HG03575 (cell line): ENCODE measurements around the gene RASGEF1B.

ENCODE experiments used
- ATAC-seq: cut with Tn5 transposase; IDR thresholded peaks from one replicate; pipeline ENCODE4 v1.9.1; 2021; ENCODE audit not compliant: unreplicated experiment, insufficient number of reproducible peaks, low FRiP score; ENCODE audit errors: extremely low read depth

Gene RASGEF1B

DNA sequence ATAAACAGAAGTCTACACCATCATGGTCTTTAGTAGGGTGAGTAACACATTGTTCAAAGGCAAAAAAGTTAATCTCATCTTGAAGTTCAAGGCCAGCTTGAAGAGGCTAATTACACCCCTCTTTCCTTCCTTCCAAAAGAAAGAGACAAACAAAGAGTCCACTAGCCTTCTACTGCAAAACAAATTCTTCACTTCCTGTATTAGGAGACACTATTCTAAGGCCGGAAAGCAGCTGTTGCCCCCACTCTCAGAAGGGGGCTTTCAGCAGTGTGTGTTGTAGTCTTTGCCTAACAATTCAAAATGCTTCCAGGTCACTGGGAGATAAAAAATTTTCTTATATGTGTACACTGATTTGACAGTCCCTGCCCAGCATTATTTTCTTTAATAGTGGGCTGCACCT is 25.1 kb downstream of the RASGEF1B start:
- ATAC-seq = no peak

DNA sequence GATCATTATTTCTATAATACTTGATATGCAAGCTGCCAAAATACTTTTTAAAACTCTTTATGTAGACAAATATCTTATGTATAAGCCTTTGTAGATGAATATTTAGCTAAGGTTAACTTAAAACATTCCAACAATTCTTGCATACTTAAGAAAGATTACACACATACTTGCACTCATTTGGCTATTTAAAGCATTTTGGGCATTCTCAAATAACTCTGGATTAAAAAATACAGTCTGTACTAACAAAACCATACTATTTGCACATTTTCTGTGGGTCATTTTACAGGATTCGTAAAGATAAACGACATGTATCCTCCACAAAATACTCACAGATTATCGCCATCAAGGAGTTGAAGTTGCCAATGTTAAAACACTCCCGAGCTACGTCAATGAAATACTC is 26.5 kb downstream of the RASGEF1B start:
- no peak for ATAC-seq

DNA sequence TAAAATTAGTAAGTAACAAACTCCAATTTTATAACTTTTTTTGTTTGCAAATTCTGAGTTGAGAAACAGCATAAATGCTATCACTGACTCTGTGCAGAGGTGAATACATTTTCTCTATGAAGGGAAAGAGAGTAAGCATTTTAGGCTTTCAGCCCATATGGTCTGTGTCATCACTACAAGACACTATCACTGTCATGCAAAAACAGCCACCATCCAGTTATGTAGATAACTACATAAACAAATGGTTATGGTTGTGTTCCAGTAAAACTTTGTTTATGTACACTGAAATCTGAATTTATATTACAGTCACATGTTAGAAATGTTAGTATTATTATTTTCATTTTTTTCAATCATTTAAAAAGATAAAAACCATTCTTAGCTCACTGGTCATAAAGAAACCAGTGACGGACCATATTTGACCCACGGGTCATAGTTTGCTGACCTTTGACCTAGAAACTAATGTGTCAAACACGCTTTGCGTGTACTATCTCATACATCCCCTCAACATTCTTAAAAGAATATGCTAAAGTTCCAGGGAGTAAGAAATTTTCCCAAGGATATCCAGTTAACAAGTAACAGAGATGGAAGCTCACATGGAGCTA is 29.1 kb downstream of the RASGEF1B start:
- no peak for ATAC-seq

- ATAC-seq = no peak
These were observed 30.8 kb downstream of the RASGEF1B start for GRCh38 chr4:81440949-81441348.

DNA sequence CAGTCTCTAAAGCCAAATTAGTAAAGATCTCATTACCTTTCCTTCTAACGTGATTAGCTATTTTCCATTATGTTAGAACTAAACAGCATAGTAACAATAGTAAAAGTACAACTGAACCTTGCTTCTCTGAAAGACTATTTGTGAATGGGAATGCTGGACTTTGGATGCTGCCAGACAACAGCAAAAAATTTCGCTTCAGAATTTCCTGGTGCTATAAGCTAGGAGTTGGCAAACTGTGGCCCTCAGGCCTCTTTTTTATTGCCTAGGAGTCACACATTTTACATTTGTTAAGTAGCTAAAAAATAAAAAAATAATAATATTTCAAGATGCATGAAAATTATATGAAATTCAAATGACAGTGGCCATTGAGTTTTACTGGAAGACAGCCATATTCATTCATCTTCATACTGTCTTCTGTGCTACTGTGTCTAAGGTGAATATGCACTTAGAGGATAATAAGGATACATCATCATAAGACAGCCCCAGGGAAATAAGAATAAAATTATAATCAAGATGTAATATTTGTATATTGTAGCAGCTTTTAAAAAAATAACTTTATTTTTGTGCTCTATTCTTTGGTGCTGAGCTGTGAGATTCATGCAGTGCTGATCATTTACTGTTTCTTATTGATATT is 34.6 kb downstream of the RASGEF1B start:
- no peak for ATAC-seq

- no peak for ATAC-seq
These were observed 35.6 kb downstream of the RASGEF1B start for GRCh38 chr4:81436096-81436495.

DNA sequence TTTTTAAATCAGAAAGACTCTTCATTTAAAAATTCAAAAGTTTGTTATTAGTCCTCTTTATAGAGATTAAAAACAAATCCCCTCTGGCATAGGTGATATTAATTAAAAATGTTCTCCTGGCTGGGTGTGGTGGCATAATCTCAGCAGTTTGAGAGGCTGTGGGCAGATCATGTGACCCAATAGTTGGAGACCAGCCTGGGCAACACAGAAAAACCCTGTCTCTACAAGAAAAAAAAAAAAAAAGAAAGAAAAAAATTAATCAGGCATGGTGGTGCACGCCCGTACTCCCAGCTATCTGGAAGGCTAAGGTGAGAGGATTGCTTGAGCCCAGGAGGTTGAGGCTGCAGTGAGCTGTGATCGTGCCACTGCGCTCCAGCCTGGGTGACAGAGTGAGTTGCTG is 38.9 kb downstream of the RASGEF1B start:
- ATAC-seq = no peak

GRCh38 chr4:81431971-81432370 is 39.7 kb downstream of the RASGEF1B start:
- no peak for ATAC-seq

- ATAC-seq = no peak
These were observed 42.1 kb downstream of the RASGEF1B start for GRCh38 chr4:81429607-81430006.

DNA sequence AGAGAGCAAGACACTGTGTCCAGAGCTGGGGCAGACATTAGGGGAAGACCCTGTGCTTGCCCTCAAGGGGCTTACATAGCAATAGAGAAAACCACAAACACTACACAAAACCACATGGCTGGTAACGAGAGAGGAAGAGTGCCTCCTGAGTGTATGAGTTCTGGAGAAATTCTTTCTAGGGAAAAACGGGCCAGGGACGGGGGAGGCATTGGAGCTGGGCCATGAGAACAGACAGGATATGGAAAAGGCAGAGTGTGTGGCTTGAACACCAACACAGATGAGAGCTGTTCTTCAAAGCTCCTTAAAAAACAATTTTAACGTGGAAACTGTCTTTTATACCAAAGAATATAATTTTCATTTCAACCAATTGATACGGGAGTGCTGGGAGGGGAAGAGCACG is 42.7 kb downstream of the RASGEF1B start:
- no peak for ATAC-seq

DNA sequence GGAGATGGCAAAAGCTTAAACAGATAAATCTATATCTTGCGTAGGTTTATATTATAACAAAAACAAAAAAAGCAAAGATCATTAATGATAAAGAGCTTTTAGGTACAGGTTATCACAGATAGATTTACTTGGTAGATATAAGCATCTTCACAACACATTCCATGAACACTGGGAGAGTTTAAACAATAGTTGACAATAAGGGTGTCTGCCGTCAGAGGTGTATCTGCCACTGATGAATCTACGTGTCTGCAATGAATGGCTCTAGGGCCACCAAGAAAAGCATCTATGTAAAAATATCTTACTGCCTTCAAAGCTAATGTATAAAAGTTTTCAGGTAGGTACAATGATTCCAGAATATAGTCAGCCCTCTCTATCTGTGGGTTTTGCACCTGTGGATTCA is 43.7 kb downstream of the RASGEF1B start:
- no peak for ATAC-seq

DNA sequence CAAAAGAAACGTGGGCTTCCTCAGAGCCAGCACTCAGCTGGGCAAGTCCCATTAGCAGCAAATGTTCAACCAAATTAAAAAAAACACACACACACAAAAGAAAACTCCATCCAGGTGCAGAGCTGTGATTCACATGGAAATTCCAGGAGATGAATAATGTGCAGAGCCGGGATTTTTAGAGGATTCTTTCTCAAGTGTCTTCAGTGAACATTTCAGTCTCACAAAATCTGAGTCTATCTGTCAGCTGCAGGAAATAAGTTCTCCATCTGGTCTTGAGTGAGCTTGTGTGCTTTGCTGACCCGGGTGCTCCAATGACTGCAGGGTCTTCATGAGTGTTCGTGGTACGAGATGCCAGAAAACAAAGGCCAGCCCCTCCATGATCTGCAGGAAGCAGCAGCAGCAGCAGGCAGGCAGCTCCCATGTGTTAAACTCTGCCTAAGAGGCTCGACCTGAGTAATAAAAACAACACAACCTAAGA is 44.3 kb downstream of the RASGEF1B start:
- ATAC-seq = no peak

GRCh38 chr4:81426770-81427289 is 44.9 kb downstream of the RASGEF1B start:
- no peak for ATAC-seq

- no peak for ATAC-seq
These were observed 46.6 kb downstream of the RASGEF1B start for GRCh38 chr4:81424816-81425755.

DNA sequence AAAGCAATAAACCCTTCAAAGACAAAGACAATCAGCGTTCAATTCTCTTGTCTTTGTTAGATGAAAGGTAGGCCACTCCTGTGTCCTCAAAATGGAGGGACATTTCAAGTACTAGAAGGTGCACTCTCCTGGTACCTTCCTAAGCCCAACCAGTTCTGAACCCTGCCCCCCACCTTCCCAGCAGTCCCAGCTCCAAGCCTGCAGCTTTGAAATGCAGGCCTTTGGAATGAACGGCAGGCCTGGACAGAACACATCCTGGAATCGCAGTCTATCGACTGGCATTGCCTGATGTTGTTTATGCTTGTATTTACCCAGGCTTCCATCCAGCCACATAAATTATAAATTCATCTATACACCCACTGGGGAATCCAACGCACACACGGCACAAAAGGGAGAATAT is 47.4 kb downstream of the RASGEF1B start:
- no peak for ATAC-seq

- ATAC-seq = no peak
These were observed 49.1 kb downstream of the RASGEF1B start for GRCh38 chr4:81422595-81422994.

- ATAC-seq = peak; percentile 99
These were observed 50.1 kb downstream of the RASGEF1B start for GRCh38 chr4:81421346-81422218.

DNA sequence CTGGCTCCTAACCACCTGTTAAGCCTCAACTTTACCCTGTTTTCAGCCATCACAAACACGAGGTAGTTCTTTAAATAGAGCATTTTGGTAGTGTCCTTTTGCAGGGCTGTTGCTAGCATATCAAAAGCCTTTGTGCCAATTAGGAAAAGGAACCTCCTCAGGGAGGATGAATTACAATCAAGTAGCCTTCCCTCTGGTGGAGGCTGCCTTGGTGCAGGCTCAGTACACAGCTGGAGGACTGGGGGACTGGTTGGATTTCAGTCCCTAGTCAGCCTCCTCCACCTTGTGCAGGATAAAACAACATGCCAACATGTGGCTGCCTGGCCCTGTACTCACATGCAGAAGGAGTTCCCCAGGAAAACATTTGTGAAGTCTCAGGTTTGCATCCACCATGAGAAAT is 53.1 kb downstream of the RASGEF1B start:
- ATAC-seq = no peak
